HEK293 (cell line): ENCODE measurements around the gene SHC4.

ENCODE experiments used
- YY2 ChIP-seq: fragments of 450-650 bp; formaldehyde crosslinking; IDR thresholded peaks from 2 replicates; pipeline ENCODE4 v1.5.1; 2016; ENCODE audit warnings: missing biosample characterization, missing genetic modification characterization
- ZNF114 ChIP-seq: fragments of 450-650 bp; formaldehyde crosslinking; IDR thresholded peaks from 2 replicates; pipeline ENCODE4 v1.5.0; 2017; ENCODE audit warnings: missing biosample characterization, missing genetic modification characterization
- ZNF660 ChIP-seq: fragments of 450-650 bp; IDR thresholded peaks from 2 replicates; pipeline ENCODE4 v1.5.1; 2018; ENCODE audit warnings: missing biosample characterization, mild to moderate bottlenecking, missing genetic modification characterization
- ZNF747 ChIP-seq: fragments of 450-650 bp; formaldehyde crosslinking; IDR thresholded peaks from 2 replicates; pipeline ENCODE4 v1.5.1; 2016; ENCODE audit warnings: missing biosample characterization, missing genetic modification characterization
- TF ChIP-seq, protein P1 (sequence below): fragments of 450-650 bp; formaldehyde crosslinking; IDR thresholded peaks from 2 replicates; pipeline ENCODE4 v1.5.1; 2016; ENCODE audit warnings: missing biosample characterization, missing genetic modification characterization

DNA sequence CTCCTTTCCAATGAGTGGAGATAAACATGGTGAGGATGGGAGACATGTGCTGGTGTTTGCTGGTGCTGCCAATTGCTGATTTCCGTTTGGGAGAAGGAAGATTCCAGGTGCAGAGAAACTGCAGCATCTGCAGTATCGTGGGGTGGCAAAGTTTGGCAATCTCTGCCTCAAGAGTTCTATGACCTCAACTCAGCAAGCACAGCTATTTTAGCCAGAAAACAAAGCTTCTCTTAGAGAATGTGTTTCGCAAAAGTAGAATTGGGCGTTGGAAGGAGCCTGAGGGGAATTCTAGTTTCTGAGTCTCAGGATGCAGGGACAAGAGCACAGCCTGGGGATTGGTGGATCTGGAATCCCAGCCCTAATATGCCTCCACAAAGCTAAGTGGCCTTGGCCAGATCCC, 18.2 kb upstream of the SHC4 start:
- TF ChIP-seq ZNF114 (tag by site-specific recombination) (no peak), YY2 (tag by site-specific recombination) (no peak), ZNF747 (tag by site-specific recombination) (no peak), ZNF660 (tag by site-specific recombination) (no peak)
- TF ChIP-seq, protein P1, sequence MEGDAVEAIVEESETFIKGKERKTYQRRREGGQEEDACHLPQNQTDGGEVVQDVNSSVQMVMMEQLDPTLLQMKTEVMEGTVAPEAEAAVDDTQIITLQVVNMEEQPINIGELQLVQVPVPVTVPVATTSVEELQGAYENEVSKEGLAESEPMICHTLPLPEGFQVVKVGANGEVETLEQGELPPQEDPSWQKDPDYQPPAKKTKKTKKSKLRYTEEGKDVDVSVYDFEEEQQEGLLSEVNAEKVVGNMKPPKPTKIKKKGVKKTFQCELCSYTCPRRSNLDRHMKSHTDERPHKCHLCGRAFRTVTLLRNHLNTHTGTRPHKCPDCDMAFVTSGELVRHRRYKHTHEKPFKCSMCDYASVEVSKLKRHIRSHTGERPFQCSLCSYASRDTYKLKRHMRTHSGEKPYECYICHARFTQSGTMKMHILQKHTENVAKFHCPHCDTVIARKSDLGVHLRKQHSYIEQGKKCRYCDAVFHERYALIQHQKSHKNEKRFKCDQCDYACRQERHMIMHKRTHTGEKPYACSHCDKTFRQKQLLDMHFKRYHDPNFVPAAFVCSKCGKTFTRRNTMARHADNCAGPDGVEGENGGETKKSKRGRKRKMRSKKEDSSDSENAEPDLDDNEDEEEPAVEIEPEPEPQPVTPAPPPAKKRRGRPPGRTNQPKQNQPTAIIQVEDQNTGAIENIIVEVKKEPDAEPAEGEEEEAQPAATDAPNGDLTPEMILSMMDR (tag by site-specific recombination): no peak
